Activated naive CD8-positive, alpha-beta T cell treated with anti-CD3 and anti-CD28 coated beads for 36 hours (primary cell): ENCODE measurements around the gene CTSD. TPM values are rescaled to one million over a fixed set of nuclear protein-coding genes. Genes with fewer than 3 reads are reported as not detected.

Source experiments
- DNase-seq: peaks from one replicate; pipeline ENCODE4 v3.0.0; 2021
- H3K27ac Mint-ChIP-seq: one replicate; pipeline ENCODE4 v1.8.0; 2022; ENCODE audit warnings: mild to moderate bottlenecking, moderate library complexity, mixed read lengths
- H3K27me3 Mint-ChIP-seq: one replicate; pipeline ENCODE4 v1.8.0; 2022; ENCODE audit warnings: mild to moderate bottlenecking, mixed read lengths
- H3K36me3 Mint-ChIP-seq: one replicate; pipeline ENCODE4 v1.8.0; 2021; ENCODE audit warnings: mild to moderate bottlenecking, mixed read lengths
- H3K4me1 Mint-ChIP-seq: one replicate; pipeline ENCODE4 v1.8.0; 2021; ENCODE audit warnings: mixed read lengths
- H3K4me3 Mint-ChIP-seq: one replicate; pipeline ENCODE4 v1.8.0; 2022; ENCODE audit warnings: mild to moderate bottlenecking, moderate library complexity, mixed read lengths
- H3K9me3 Mint-ChIP-seq: one replicate; pipeline ENCODE4 v1.8.0; 2022; ENCODE audit warnings: mixed read lengths
- total RNA-seq, 2 experiments: library from RNA; stranded (reverse); gene quantifications; one replicate each; pipeline ENCODE4 v1.2.3, GENCODE V29; 2021

Gene CTSD
- total RNA-seq, 2 experiments from 2014 or later, result 40.9 to 43.0 TPM

DNA sequence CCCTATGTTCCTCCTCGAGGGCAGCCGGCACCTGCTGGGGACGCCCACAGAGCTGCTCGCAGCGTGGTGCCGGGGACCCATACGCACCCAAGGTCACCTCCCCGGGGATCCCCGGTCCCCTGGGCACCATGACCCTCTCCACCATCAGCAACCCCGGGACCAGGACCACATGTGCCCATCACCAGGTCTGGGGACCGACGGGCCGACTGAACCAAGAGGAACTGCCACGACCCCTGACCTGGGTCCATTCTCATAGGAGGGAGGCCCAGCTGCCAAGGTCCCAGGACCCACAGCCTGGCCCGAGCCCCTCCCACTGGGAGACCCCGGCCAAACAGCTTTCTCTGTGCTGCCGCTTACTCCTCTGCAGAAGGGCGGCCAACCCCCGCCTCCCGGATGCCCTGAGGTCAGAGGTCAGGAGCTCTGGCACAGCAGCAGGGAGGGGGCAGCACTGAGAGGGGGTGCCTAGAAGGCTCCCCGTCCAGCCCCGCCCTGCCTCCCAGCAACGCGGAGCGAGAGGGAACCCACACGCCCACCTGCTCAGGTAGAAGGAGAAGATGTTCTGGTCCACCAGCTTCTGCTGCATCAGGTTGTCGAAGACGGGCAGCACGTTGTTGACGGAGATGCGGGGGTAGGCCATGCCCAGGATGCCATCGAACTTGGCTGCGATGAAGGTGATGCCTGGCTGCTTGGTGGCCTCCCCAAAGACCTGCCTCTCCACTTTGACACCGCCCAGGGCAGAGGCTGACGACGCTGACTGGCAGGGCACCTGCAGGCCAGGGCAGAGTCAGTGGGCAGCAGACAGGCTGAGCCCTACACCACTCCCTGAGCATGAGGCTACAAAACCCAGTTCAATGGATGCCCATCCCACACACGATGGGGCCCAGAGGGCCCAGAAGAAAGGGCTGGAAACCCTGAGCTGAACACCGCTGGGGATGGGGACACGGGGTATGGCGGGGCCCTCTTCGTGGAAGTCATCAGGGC is 6.6 kb downstream of the CTSD start:
- peak; percentile 26 for DNase-seq
- H3K27ac Mint-ChIP-seq, result peak overlapping the region; percentile 89
- peaks cover 8% of the 10 kb centered on the region for H3K36me3 Mint-ChIP-seq
- H3K4me1 Mint-ChIP-seq, result peaks cover 49% of the 10 kb centered on the region
- no peaks in the 10 kb centered on the region for H3K9me3 Mint-ChIP-seq
- H3K4me3 Mint-ChIP-seq, result peak overlapping the region; percentile 68
- H3K27me3 Mint-ChIP-seq, result no peaks in the 10 kb centered on the region

DNA sequence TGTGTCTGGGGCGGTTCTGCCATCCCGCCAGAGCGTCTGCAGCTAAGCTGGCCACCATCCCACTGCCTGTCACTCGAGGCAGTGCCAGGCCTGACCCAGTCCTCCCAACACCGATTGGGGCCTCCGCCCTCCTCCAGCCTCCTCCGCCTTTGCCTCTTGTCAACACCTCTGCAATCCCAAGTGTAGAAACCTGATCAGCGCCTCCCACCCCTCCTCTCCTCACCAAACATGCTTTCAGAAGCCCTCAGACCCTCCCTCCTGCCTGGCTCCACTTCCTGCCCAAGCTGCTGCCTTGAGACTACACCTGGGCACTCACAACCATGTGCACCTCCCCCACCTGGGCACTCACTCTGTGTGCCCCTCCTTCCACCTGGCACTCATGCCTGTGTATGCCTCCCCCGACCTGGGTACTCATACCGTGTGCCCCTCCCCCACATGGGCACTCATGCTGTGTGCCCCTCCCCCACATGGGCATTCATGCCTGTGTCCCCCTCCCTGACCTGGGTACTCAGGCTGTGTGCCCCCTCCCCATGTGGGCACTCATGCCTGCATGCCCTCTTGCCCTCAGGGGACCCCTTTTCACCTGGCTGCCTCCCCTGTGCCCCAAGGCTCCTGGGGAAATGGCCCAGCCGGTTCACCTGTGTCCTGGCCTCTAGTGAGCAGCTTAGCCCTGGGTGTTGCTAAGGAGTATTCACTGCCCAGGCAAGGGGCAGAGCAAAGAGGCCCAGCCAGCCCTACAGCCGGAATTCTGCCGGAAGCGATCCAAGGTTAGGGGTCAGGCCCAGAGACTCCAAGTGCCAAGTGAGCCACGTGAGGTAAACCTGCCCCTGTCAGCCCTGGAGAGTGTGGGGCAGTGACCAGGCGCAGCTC is 7.8 kb downstream of the CTSD start:
- peak overlapping the region; percentile 44 for H3K27ac Mint-ChIP-seq
- no peaks in the 10 kb centered on the region for H3K9me3 Mint-ChIP-seq
- no peak for DNase-seq
- H3K36me3 Mint-ChIP-seq, result peaks cover 8% of the 10 kb centered on the region
- peaks cover 46% of the 10 kb centered on the region for H3K4me1 Mint-ChIP-seq
- H3K27me3 Mint-ChIP-seq, result no peaks in the 10 kb centered on the region
- H3K4me3 Mint-ChIP-seq, result peak overlapping the region; percentile 57

- Mint-ChIP-seq H3K4me1 (peaks cover 49% of the 10 kb centered on the region), H3K9me3 (no peaks in the 10 kb centered on the region), H3K4me3 (no peak overlapping the region), H3K36me3 (peaks cover 8% of the 10 kb centered on the region), H3K27me3 (peaks cover 4% of the 10 kb centered on the region), H3K27ac (no peak overlapping the region)
- DNase-seq, result no peak
These were observed 8.4 kb downstream of the CTSD start for GRCh38 chr11:1755344-1755691.

DNA sequence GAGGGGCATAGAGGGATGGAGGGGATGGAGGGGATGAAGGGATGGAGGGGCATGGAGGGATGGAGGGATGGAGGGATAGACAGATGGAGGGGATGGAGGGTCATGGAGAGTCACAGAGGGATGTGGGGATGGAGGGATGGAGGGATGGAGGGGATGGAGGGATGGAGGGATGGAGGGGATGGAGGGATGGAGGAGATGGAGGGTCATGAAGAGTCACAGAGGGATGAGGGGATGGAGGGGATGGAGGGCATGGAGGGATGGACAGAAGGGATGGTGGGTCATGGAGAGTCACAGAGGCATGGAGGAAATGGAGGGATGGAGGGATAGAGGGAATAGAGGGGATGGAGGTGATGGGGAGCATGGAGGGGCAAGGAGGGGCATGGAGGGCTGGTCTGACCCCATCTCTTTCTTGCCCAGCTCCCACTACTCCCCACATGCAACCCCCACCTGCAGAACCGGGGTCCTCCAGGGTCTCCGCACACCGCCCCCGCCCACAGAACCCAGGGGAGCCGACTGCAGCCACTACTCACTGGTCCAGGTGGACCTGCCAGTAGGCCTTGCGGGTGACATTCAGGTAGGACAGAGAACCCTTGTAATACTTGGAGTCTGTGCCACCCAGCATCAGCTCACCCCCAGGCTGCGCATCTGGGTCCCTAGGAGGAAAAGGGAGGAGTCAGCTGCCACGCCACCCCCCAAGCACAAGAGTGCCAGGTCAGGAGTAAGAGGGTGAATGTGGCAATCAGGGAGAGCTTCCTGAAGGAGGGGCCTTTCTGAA is 9.2 kb downstream of the CTSD start:
- peaks cover 11% of the 10 kb centered on the region for H3K27me3 Mint-ChIP-seq
- H3K4me3 Mint-ChIP-seq, result no peak overlapping the region
- no peaks in the 10 kb centered on the region for H3K9me3 Mint-ChIP-seq
- DNase-seq, result no peak
- H3K27ac Mint-ChIP-seq, result no peak overlapping the region
- peaks cover 53% of the 10 kb centered on the region for H3K4me1 Mint-ChIP-seq
- H3K36me3 Mint-ChIP-seq, result peaks cover 8% of the 10 kb centered on the region

- Mint-ChIP-seq H3K9me3 (no peaks in the 10 kb centered on the region), H3K27me3 (peaks cover 15% of the 10 kb centered on the region), H3K4me3 (no peak overlapping the region), H3K27ac (no peak overlapping the region), H3K36me3 (peaks cover 8% of the 10 kb centered on the region), H3K4me1 (peaks cover 55% of the 10 kb centered on the region)
- no peak for DNase-seq
These were observed 9.8 kb downstream of the CTSD start for GRCh38 chr11:1753929-1754305.

GRCh38 chr11:1753229-1753928 is 10.3 kb downstream of the CTSD start:
- H3K27ac Mint-ChIP-seq, result no peak overlapping the region

DNA sequence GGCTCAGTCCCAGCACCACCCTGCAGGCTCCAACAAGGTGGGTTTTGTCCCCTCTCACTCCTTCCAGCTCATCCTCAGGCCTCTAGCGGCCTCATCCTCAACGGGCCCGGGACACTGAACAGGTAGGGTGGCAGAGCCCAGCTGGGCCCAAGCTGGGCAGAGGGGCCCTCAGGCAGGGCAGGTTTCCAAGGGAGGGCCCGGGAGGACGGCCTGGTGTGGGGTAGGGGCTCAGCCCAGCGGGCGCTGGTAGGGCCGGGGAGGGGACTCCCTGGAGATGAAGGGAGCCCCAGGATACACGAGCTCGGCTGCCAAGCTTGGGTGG is 10.9 kb downstream of the CTSD start:
- no peaks in the 10 kb centered on the region for H3K9me3 Mint-ChIP-seq

More at GRCh38 chr11:1753229-1753928, 10.3 kb downstream of the CTSD start:
- peaks cover 8% of the 10 kb centered on the region for H3K36me3 Mint-ChIP-seq
- H3K4me1 Mint-ChIP-seq, result peaks cover 49% of the 10 kb centered on the region
- DNase-seq, result no peak
- H3K27me3 Mint-ChIP-seq, result peaks cover 18% of the 10 kb centered on the region
- no peak overlapping the region for H3K4me3 Mint-ChIP-seq
- H3K9me3 Mint-ChIP-seq, result no peaks in the 10 kb centered on the region

GRCh38 chr11:1751999-1752906 is 11.5 kb downstream of the CTSD start:
- no peak overlapping the region for H3K27ac Mint-ChIP-seq
- H3K4me1 Mint-ChIP-seq, result peaks cover 41% of the 10 kb centered on the region
- no peak overlapping the region for H3K4me3 Mint-ChIP-seq
- H3K9me3 Mint-ChIP-seq, result no peaks in the 10 kb centered on the region
- H3K27me3 Mint-ChIP-seq, result peaks cover 25% of the 10 kb centered on the region
- H3K36me3 Mint-ChIP-seq, result peaks cover 8% of the 10 kb centered on the region
- DNase-seq, result no peak

More for the DNA sequence above, 10.9 kb downstream of the CTSD start:
- H3K36me3 Mint-ChIP-seq, result peaks cover 8% of the 10 kb centered on the region
- DNase-seq, result no peak
- H3K27me3 Mint-ChIP-seq, result peaks cover 22% of the 10 kb centered on the region
- no peak overlapping the region for H3K27ac Mint-ChIP-seq
- H3K4me3 Mint-ChIP-seq, result no peak overlapping the region
- peaks cover 47% of the 10 kb centered on the region for H3K4me1 Mint-ChIP-seq

DNA sequence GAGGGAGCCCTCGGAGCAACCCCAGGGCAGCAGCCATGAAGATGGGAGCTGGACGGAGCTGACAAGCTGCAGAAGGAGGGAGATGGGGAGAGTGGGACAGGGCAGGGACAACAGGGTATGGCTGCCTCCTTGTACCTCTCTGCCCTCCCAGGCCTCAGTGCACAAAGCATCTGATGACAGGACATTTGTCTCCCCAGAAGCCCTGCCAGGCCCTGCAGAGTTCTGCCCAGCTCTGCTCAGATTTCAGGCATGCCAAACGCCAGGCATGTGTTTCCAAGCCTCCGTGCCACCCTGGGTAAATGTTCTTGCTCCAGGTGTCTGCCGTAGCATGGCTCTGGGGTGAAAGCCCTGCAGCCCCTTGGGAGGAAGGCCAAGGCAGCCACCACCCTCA is 12.2 kb downstream of the CTSD start:
- peaks cover 36% of the 10 kb centered on the region for H3K4me1 Mint-ChIP-seq
- no peak overlapping the region for H3K4me3 Mint-ChIP-seq
- no peak for DNase-seq
- peaks cover 25% of the 10 kb centered on the region for H3K27me3 Mint-ChIP-seq
- no peaks in the 10 kb centered on the region for H3K9me3 Mint-ChIP-seq
- peaks cover 8% of the 10 kb centered on the region for H3K36me3 Mint-ChIP-seq
- H3K27ac Mint-ChIP-seq, result no peak overlapping the region

- H3K4me3 Mint-ChIP-seq, result no peak overlapping the region
- no peak overlapping the region for H3K27ac Mint-ChIP-seq
- peaks cover 25% of the 10 kb centered on the region for H3K27me3 Mint-ChIP-seq
- peaks cover 35% of the 10 kb centered on the region for H3K4me1 Mint-ChIP-seq
- DNase-seq, result no peak
- H3K9me3 Mint-ChIP-seq, result no peaks in the 10 kb centered on the region
- H3K36me3 Mint-ChIP-seq, result peaks cover 8% of the 10 kb centered on the region
These were observed 12.7 kb downstream of the CTSD start for GRCh38 chr11:1750840-1751530.

- Mint-ChIP-seq H3K9me3 (no peaks in the 10 kb centered on the region), H3K4me3 (peak within 1 kb of the TSS; percentile 6), H3K27me3 (peaks cover 25% of the 10 kb centered on the region), H3K4me1 (peaks cover 30% of the 10 kb centered on the region), H3K36me3 (peaks cover 3% of the 10 kb centered on the region), H3K27ac (no peak within 1 kb of the TSS)
- no peak for DNase-seq
These were observed 13.3 kb downstream of the CTSD start, which contains the start of gene IFITM10 for GRCh38 chr11:1750481-1750839. Gene IFITM10 (minus strand): TSS chr11:1750595. CDS start chr11:1750442, 153 bp downstream.

DNA sequence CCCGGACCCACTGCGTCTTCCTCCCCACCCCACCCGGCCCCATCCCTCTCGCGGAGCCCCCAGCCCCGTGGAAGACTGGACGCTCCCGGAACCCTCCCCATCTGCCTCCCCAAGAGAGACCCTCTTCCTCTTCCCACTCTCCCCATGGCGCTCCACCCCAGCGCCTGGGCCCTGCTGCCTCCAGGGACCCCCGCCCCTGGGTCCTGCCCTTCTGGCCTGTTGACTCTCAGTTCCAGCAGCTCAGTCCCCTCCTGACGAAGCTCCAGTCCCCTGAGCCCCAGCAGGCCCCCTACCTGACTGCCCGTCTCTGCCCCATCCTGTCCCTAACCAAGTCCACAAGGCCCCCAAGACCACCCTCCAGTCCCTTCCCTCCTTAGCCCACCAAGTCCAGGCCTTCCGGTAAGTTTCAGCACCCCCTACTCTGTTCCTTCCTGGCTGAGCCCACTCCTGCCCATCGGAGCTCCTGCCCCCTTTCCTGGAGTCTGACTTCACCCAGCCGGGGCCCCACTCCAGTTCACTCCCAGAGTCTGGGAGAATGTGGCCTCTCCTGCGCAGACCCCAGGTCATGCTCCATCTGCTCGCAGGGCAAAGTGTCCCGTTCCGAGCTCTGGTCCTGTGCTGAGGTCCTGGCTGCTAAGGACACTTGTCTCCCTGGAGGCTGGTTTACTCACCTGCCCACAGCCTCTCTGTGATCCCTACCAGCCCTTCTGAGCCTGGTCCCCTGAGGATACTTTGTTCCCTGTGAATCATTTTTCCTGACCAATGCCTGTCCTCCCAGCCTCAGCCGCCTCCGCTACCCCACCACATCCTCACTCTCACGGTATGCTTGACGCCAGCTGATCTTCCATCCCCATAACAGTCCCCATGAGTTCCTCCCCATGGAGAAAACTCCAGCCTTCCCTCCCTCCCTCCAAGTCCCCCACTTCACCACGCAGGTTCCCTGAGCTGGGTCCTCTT is 14.1 kb downstream of the CTSD start:
- H3K4me1 Mint-ChIP-seq, result peaks cover 24% of the 10 kb centered on the region
- DNase-seq, result no peak
- H3K36me3 Mint-ChIP-seq, result peaks cover 2% of the 10 kb centered on the region
- no peaks in the 10 kb centered on the region for H3K9me3 Mint-ChIP-seq
- peak overlapping the region; percentile 6 for H3K4me3 Mint-ChIP-seq
- peaks cover 25% of the 10 kb centered on the region for H3K27me3 Mint-ChIP-seq
- H3K27ac Mint-ChIP-seq, result no peak overlapping the region
